Measurements from ENCODE around the gene MKRN2. TPM values are rescaled to one million over a fixed set of nuclear protein-coding genes. Genes with fewer than 3 reads are reported as not detected.

The MKRN2 gene
- total and polyA plus RNA-seq, 9 of the 15 experiments (the other 6 are each of a cell fraction or from before 2014, with no cell fraction given) = 29.4 to 63.2 (median 42.9) TPM

DNA sequence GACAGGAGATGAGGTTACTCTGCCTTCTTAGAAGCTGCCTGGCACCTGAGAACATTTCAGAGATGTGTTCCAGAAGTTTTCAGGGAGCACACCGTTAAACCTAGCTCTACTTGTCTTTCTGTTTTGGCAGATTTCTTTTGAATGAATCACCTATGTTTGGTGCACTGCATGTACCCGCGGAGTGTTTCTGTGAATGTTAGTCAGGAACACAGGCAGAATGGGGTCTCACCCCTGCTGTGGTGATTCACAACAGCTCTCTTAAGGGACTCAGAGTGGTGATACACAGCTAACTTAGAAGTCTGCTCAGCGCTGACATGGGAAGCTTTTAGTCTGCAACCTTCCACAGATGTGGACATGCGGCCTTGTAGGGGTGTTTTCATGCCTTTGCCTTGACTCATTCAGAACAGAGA, 48.6 kb upstream of the MKRN2 start:
- H3K27ac ChIP-seq (ENCODE audit: extremely low read depth, low read depth, low read length) = no peak overlapping the region
- DNase-seq (ENCODE audit: extremely low read depth in 1 of 4, low spot score in 3 of 4) (no peak), ATAC-seq (no peak), FAIRE-seq (no peak)
- CTCF ChIA-PET (ENCODE audit: low intra/inter-chr PET ratio) = no interaction called here
- POLR2A ChIA-PET = interaction anchor here (1.1 to 1.2 kb wide), 3 partner anchors 13 to 416 kb away, joined by 3 to 4 read pairs (median 3); partner anchors contain the start of gene TSEN2
- intact Hi-C loops (cut with micrococcal nuclease) = no loop called here
- H3K27me3 ChIP-seq (ENCODE audit: control insufficient read depth in 2 of 2, insufficient read depth in 2 of 2, low read length in 2 of 2) = no peaks in the 10 kb centered on the region
- H2AFZ ChIP-seq (ENCODE audit: low read depth, low read length) = no peak overlapping the region
- no peak overlapping the region for H3K4me2 ChIP-seq (ENCODE audit: insufficient read depth, low read length)
- in situ Hi-C loops (cut with MboI) = no loop called here
- TF ChIP-seq ZNF408 (CRISPR knock-in tag; IDR thresholded peaks at IDR 0.05; ENCODE audit: low read depth) = no peak
- TF ChIP-seq ZNF76 (CRISPR knock-in tag; IDR thresholded peaks at IDR 0.05; ENCODE audit: borderline replicate concordance) = no peak
- TF ChIP-seq TBL1XR1 (IDR thresholded peaks at IDR 0.05; ENCODE audit: low read length in 2 of 2) = no peak
- TF ChIP-seq, protein P1, sequence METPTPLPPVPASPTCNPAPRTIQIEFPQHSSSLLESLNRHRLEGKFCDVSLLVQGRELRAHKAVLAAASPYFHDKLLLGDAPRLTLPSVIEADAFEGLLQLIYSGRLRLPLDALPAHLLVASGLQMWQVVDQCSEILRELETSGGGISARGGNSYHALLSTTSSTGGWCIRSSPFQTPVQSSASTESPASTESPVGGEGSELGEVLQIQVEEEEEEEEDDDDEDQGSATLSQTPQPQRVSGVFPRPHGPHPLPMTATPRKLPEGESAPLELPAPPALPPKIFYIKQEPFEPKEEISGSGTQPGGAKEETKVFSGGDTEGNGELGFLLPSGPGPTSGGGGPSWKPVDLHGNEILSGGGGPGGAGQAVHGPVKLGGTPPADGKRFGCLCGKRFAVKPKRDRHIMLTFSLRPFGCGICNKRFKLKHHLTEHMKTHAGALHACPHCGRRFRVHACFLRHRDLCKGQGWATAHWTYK (CRISPR knock-in tag; IDR thresholded peaks at IDR 0.05) = no peak
- TF ChIP-seq EWSR1 (IDR thresholded peaks at IDR 0.05; ENCODE audit: borderline replicate concordance, low read depth, partially characterized antibody) = no peak
- TF ChIP-seq ZNF184 (CRISPR knock-in tag; IDR thresholded peaks at IDR 0.05) = no peak
- no peak for TF ChIP-seq CBFB (CRISPR knock-in tag; IDR thresholded peaks at IDR 0.05)
- no peak for TF ChIP-seq FOXK1 (CRISPR knock-in tag; IDR thresholded peaks at IDR 0.05; ENCODE audit: borderline replicate concordance)
- TF ChIP-seq SUPT5H (IDR thresholded peaks at IDR 0.05) = no peak
- H3K9ac ChIP-seq (ENCODE audit: insufficient read depth in 1 of 2, low read depth in 2 of 2, low read length in 2 of 2) = no peak overlapping the region
- BruUV-seq (replicated peaks) = no TSS peak
- H3K4me3 ChIP-seq = no peak overlapping the region
- no peaks in the 10 kb centered on the region for H3K79me2 ChIP-seq (ENCODE audit: control insufficient read depth, insufficient read depth, low read length)
- 92% methylated on average over 5 of the region's 5 CpGs for WGBS (ENCODE audit: insufficient coverage, low coverage, missing lambda C conversion rate)
- no peaks in the 10 kb centered on the region for H4K20me1 ChIP-seq (replicated peaks; ENCODE audit: control insufficient read depth, insufficient read depth, low read length)
- H3K9me1 ChIP-seq (ENCODE audit: control insufficient read depth, insufficient read depth, low read length) = no peaks in the 10 kb centered on the region
- peaks cover 90% of the 10 kb centered on the region; the same call in 2 of the 3 replicates for H3K36me3 ChIP-seq (ENCODE audit: control insufficient read depth, insufficient read depth, low read length)
- no peaks in the 10 kb centered on the region for H3K9me3 ChIP-seq (replicated peaks; ENCODE audit: control insufficient read depth, insufficient read depth, low read depth, low read length)
- H3K4me1 ChIP-seq (replicated peaks in 1 of 2; ENCODE audit: control insufficient read depth in 2 of 2, insufficient read depth in 2 of 2, low read length in 2 of 2) = no peaks in the 10 kb centered on the region; a peak in 1 of 5 replicates
